HG03039 (cell line): ENCODE results near the gene TENM4.

Experiments used
- ATAC-seq: cut with Tn5 transposase; IDR thresholded peaks from one replicate; pipeline ENCODE4 v1.9.1; 2021; ENCODE audit warnings: mild to moderate bottlenecking, moderate library complexity; ENCODE audit not compliant: unreplicated experiment

TENM4 gene

DNA sequence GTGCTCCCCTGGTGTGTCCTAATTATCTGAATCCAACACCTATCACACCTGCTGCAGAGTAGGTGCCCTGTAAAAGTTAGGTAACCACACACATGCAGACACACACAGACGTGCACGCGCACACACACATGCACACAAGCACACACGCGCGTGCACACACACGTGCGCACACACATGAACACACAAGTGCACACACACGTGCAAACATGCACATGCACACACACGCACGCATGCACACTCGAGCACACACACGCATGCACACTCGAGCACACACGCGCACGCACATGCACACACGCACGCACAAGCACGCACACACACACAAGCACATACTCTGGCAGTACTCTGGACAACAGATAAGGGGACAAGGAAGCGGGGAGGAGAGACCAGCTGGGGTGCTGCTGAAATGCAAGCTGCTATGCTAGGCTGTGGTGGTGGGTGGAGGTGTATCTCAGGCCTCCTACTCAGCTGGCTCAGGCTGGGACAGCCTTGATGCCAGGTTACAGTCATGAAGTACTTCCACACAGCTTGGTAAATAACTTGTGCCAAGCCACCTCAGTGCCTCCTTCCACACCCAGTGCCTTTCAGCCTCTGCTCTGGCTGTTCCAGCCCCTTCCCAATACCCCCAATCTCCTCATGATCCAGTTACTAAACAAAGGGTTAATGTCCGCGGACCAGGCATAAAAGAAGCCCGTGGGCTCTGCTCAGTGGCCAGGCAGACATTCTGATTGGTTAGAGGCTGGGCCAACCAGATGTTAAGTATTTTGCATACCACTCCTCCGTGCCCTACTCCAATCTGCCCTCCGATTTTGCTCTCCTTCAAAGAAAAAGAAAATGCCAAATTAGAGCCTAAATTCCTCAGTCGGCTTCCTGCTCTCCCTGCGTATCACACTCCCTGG, 374.1 kb downstream of the TENM4 start:
- no peak for ATAC-seq

DNA sequence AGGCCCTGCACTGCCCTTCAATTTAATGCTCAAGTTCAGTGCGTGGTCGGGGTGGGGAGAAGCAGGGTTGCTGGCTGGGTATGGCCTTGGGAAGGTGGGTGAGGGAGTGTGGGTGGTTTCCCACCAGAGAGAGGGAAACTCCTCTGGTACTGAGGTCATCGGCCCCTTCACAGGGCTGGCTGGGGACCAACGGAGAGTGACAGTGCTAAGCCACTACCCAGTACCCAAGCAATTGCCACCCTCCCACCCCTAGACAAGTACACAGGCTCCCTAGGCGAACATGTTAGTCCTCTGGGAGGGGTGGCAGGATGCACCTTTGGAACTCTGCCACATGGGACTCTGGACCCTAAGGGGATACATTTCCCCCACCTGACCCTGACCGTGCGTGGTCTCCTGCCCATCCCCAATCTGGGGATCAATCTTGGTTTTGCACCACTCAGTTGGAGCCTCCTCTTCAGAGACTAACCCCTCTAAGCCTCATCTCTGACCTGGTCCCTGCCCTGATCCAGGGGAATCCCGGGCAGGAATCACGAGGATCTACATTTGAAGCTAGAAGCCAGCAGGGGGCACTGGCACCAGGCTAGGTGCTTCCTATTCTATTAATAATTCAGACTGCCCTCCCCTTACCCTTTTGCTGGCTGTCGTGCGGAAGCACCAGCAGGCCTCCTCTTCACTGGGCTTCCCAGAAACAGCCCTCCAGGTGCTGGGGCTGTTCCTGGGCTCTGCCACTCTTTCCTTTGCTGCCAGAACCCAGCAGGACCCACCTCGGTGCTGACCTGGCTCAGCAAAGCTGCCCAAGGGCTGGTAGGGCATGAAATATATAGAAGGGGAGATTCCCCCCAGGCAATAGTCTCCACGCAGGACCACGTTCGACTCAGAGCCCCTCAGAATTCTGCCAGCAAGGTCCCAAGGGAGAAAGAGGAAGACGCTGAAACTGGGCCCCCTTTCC, 377.7 kb downstream of the TENM4 start:
- no peak for ATAC-seq

DNA sequence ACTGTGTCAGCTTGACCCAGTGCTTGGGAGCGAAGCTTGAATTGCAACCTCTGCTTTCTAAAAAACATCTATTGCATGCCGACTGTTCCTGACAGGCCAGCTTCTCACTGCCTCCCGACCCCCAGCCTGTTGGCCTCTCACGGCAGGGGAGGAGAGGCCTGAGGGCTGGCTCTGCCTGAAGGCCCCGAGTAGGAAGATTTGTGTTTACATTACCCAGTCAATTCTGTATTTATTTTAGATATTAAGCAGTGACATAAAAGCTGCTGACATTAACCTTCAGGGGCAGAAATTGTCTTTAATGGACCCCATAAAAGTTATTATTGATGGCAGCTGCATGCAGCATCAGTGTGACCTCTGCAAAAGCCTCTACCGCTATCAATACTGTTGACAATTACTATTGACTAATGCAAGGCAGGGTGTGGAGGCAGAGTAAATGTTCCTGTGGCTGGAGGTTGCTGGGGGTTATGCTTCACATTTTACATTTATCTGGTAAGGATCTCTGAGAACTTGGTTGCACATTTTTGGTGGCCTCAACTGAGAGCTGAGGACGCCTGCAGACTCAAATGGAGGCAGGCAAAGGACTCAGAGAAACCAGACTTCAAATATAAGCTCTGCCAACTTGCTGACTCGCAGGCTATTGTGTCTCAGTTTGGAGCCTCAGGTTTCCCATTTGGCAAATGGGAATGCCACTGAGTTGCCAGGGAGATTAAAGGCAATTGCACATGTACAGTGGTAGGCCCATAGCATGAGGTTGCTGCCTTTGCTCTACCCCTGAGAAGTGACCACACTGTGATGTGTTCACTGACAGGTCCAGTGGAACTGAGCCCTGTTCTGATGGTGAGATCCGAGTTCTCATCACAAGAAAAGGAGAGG, 380.5 kb downstream of the TENM4 start:
- ATAC-seq = no peak

DNA sequence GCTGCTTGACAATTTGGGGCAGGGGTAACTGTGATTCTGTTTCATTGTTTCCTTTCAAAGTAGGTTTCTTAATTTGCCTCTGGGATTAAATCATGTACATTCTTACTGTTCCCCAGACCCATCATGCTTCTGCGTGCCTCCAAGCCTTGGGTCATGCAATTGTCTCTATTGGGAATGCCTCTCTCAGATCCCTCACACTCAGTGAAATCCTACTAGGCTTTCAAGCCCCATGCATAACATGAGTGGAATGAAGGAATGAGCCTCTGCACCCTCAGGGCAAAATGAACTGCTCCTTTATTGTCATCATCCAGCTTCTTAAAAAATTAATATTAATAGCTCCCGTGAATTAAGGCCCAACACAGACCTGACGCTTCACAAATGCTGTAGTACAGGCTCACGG, 381.7 kb downstream of the TENM4 start:
- no peak for ATAC-seq

DNA sequence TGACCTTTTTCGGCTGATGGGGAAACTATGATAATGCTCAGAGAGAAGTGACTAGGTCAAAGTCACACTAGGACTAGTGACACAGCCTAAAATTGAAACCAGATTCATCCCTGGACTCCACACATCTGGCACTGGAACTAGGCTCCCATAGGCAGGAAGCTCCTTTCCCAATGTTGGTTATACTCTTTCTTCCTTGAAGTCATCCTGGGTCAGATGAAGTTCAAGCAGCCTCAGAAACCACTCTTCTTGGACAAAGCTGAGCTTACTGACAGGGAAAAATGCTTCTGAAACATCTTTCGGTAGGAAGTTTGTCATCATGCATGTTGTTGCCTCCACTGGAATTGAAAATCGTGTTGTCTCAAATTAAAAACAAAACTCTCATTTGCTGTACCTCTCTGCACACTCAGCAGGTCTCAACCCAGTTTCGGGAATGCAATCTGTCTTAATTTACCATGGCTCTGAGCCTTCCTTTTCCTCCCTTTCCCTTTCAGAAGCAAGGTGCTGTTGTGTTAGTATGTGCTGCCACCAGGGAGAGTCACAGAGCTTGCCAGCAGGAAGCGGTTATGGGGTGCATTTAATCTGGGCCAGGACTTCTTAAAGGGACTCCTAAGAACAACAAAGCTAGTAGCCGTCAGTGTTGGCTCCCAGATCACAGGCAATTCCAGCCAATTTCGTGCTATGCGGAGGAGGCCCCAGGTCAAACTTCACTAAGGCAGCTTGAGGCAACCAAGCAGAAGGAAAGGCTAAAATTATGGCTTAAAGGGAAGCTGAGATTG, 384.8 kb downstream of the TENM4 start:
- ATAC-seq = no peak

DNA sequence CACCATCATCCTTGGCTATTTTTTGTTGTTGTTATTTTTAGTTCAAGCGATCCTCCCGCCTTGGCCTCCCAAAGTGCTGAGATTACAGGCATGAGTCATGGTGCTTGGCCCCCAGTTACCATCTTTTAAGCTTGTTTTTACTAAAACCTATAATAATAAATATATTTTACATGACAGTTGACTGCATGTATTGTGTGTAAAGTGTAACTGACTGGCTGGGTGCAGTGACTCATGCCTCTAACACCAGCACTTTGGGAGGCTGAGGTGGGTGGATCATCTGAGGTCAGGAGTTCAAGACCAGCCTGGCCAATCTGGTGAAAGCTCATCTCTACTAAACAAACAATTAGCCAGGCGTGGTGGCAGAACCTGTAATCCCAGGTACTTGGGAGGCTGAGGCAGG, 386.2 kb downstream of the TENM4 start:
- ATAC-seq = no peak

DNA sequence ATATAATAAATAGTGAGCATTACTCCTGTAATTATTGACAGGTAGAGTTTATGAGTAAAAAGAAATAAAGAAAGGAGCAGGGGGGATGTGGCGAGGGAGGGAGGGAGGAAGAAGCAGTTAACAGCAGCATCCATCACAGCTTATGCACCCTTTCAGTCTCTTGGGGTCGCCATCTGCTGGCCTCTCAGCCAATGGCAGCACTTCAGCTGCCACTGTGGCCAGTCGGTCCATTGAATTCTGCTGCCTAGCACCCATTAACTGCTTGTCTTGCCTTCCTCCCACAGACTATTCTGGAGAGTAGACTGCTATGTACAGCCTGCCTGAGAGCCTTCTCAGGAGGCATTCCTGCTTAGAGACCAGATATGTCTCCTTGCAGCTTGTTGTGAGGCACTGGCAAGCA, 388.3 kb downstream of the TENM4 start:
- no peak for ATAC-seq

DNA sequence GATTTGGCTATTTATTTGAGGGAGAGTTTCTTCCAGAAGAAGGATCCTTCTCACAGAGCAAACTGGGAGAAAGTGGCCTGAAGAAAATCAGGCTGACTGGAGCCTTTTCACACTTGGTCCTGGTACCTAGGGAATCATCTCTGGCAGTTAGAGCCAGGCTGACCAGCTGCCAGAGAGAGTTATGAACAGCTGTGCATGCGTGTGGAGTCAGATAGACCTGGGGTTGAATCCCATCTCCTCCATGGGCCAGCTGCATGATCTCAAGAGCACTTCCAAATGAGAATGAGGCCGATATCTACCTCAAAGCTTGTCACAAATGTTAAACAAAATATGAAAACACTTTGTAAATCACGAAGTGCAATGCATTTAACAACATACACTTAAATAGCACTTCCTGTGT, 390.0 kb downstream of the TENM4 start:
- no peak for ATAC-seq

DNA sequence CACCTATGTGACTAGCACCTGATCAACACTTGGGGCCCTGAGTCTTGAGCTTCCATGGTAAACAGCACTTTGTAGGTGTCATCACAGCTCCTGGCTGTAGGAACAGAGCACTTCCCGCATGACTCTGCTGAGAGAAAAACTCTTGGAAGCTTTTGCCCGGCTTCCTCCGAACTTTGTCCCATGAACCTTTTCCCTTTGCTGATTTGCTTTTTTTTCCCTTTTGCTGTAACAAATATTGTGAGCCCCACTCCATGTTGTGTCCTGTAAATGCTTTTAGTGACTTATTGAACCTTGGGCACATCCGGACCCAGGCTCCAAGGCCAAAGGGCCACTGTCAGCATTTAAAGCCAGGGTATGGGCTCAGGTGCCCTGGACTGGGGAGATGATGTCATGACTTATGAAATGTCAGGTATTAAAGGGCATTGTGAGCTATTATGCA, 391.1 kb downstream of the TENM4 start:
- ATAC-seq = no peak

DNA sequence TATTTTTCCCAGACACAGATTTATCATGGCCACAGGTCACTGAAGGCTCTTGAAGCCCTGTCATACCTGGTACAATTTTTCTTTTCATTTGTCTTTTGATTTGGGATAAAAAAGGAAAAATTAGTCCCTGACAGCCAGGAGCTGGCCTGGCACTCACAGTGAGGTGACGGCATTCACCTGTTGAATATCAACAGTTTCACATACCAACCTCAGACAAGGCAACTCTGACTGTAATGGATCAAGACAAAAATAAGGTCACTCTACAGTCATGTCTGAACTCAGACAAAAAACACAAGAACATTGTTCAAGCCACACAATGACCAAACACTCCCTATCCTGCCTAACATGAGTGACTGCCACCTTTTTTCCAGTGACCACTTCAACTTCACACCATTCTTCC, 392.9 kb downstream of the TENM4 start:
- ATAC-seq = no peak

DNA sequence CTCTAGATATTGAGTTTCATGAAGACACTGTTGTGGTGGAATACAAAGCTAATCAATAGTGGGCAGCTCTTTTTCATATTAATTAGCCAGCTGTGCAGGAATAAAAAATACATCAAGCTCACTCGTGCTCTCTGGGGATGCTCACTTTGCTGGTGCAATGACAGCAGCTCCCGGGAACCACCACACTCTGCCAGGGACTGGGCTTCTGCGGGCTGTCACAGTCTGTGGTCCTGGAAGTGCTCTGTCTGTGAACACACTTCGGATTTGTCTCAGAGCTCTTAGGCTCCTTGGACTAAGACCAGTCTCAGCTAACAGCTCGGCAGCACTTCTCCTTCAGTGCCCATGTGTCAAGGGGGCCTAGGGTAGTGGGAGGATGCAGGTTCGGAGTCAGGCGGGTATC, 393.5 kb downstream of the TENM4 start:
- ATAC-seq = no peak

DNA sequence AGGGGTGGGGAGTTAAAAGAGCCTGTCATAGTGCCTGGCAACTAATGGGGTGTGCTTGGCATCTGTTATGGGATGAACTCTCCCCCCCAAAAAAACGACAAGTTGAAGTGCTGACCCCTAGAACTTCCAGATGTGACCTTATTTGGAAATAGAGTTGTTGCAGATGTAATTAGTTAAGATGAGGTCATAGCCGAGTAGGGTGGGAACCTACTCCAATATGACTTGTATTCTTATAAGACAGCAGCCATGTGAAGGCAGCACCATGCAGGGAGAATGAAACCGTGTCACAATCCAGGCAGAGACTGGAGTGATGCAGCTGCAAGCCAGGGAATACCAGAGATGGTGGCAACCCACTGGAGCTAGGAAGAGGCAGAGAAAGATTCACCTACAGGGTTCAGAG, 394.5 kb downstream of the TENM4 start:
- ATAC-seq = no peak

DNA sequence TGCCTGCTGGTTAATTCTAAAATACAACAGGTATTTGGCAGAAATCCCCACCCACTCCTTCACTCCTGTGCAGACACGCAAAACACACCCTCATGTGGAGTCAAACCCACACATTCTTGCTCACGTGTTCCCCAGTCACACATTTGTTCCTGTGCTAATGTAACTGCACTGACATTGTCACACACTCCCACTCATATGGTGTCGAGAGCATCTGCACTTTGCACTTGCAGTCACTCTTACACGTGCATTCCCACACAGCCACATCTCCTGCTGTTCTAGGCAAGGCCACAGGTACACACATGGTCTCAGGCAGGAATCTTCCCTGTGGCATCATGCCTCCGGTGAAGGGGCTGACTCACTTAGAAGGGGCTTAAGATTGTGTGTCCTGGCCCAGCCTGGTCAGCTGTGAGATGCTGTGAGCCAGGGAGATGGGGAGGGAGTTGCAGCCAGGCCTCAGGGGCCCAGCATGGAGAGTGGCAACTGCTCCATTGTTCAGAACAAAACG, 395.0 kb downstream of the TENM4 start:
- ATAC-seq = no peak

DNA sequence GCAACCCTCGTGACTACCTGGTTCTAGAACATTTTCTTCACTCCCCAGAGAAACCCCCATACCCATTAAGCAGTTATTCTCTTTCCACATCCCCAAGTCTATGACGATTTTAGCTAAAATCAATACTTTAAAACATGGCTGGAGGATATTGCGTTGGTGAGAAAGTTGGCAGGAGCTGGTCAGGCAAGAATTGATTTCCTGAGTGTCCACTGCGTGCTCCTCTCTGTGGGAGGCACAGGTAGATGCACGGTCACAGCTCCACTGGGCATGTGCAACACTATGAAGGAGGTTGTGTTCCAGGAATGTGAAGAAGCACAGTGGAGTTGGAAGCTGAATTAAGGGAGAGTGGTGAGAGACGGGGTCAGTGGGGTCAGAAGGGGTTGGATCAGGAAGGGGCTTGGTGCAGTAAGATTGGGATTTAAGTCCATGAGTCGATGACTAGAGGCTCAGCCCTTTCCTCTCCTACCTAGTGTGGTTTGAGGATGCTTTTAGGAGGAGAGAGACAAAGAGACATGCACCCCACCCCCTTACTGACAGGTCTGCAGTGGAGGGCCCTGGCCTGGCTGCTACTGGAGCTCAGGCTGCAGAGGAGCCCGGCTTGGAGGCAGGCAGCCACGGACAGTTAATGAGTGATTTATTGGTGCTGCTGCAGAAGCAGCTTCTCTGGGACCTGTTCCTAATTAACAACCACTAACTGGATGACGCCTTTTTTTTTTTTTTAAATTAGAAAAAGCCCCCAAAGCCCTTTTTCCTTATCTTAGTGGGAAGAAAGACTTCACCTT, 395.6 kb downstream of the TENM4 start:
- ATAC-seq = no peak

DNA sequence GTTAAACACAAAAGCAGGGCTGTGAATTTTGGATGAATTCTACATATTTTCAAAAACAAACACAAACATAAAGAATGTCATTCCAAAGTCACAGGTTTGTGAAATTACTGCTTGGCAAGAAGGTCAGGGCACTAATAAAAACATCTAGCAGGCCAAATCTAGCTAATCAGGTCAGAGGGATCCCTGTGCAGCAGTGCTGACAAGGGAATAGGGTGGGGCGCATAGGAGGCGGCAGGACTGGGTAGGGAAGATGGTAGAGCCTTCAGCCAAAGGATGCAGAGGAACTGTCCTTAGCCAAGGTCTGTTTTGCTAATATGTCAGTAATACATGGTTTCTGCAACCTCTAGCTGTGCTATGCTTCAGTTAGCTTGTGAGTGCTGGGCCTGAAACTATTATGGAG, 396.6 kb downstream of the TENM4 start:
- no peak for ATAC-seq

DNA sequence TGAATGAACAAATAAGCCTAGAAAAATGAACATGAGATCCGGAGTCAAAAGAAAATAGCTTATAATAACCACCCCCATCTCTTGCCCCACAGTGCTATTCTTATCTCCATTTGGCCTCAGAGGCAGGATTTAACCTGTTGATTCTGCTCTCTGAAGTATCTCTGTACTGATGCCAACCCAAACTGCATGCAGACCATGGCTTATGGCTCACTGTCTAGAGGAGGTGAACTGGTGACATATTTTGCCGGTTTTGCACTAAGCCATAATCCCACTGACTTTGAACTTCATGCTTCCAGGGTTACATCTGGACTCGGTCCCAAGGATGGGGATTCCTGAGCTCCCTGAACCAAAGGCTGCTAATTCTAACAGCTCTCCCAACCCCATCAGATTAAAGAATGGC, 397.1 kb downstream of the TENM4 start:
- ATAC-seq = no peak

DNA sequence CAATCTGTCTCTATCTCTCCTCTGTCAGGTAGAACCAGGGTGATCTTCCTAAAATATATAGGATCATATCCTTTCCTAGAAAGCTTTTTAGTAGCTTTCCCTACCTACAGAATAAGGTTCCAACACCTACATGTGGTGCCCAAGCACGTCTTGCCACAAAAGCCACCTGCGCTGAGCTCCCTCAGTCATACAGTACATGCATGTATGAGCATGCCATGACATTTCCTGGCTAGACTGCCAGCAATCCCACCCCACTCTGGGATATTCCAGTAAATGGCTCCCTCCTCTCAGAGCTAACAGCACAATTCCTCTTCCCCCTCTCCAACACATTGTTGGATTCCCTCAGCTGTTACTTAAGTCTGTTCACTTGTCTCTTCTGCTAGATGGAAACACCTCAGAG, 398.0 kb downstream of the TENM4 start:
- ATAC-seq = no peak

DNA sequence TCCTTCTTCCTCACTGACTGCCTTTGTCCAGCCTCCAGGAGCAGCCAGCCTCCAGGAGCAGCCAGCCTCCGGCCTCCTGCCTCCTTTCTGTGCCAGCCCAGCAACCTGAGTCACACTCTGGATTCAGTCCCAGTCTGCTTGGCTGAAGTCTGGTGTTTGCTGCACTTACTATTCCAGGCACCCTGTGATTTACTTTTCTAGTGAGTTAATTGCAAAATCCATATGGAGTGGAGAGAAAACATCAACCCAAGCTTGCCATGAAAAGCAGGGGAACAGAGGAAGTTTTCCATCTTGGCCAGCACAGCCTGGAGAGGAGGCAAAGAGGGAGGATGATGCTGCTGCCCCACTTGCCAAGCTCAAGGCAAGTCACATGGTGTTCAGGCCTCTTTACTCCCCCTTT, 400.5 kb downstream of the TENM4 start:
- ATAC-seq = no peak

DNA sequence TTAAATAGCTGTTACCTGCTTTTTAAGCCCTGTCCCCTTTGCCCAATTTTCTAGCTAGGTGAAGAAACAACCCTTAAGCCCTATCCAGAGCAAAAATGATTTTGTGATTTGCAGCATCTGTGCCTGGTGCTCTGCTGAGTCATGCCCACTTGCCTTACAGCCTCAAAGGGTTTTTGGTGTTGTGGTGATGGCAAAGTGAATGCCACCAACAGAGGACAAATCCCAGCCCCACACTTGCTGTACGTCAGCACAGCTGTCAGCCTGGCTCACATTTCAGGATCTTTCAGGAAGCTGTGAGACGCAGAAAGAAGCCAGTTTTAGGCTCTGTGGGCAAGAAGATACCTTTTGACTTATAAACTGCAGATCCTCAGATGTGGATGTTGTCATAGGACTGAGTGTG, 401.7 kb downstream of the TENM4 start:
- ATAC-seq = no peak
